GM23338 (cell line): ENCODE measurements around the gene PBX3. TPM values are rescaled to one million over a fixed set of nuclear protein-coding genes. Genes with fewer than 3 reads are reported as not detected.

Experiments
- ATAC-seq: fragments of 200-7000 bp; cut with Tn5 transposase; 3 replicates; pipeline ENCODE4 v1.9.1; 2020
- DNase-seq: peaks from one replicate; pipeline ENCODE4 v3.0.0-alpha.2; 2015; ENCODE audit warnings: low spot score
- H2AFZ ChIP-seq: fragments of 200-600 bp; sonication (generic); 2 replicates; pipeline ENCODE4 v1.8.0; 2016; ENCODE audit warnings: antibody characterized with exemption, mild to moderate bottlenecking, moderate library complexity
- H3F3A ChIP-seq: fragments of 200-600 bp; sonication (generic); replicated peaks from 2 replicates; pipeline ENCODE4 v1.8.0; 2017; ENCODE audit warnings: antibody characterized with exemption, mixed run types, low read depth
- H3K27ac ChIP-seq: fragments of 200-600 bp; sonication (generic); 2 replicates; pipeline ENCODE4 v1.6.1; 2016; ENCODE audit warnings: low read depth
- H3K27me3 ChIP-seq: fragments of 200-600 bp; sonication (generic); 2 replicates; pipeline ENCODE4 v1.8.0; 2016; ENCODE audit warnings: mild to moderate bottlenecking, mixed run types, moderate library complexity; ENCODE audit not compliant: insufficient read depth
- H3K36me3 ChIP-seq: fragments of 200-600 bp; sonication (generic); 2 replicates; pipeline ENCODE4 v1.8.0; 2016; ENCODE audit warnings: mild to moderate bottlenecking; ENCODE audit not compliant: insufficient read depth
- H3K4me1 ChIP-seq: fragments of 200-600 bp; sonication (generic); 2 replicates; pipeline ENCODE4 v1.8.0; 2016; ENCODE audit warnings: mild to moderate bottlenecking, moderate library complexity; ENCODE audit not compliant: insufficient read depth
- H3K4me2 ChIP-seq: fragments of 200-600 bp; sonication (generic); 2 replicates; pipeline ENCODE4 v1.7.1; 2017; ENCODE audit warnings: mixed run types
- H3K4me3 ChIP-seq: fragments of 200-600 bp; sonication (generic); 2 replicates; pipeline ENCODE4 v1.6.1; 2016; ENCODE audit warnings: mixed run types
- H3K79me2 ChIP-seq: fragments of 200-600 bp; sonication (generic); replicated peaks from 2 replicates; pipeline ENCODE4 v1.8.0; 2017; ENCODE audit warnings: mild to moderate bottlenecking; ENCODE audit not compliant: insufficient read depth
- H3K9me2 ChIP-seq: fragments of 200-600 bp; sonication (generic); 2 replicates; pipeline ENCODE4 v1.8.0; 2017; ENCODE audit not compliant: insufficient read depth
- H4K20me1 ChIP-seq: fragments of 200-600 bp; sonication (generic); replicated peaks from 2 replicates; pipeline ENCODE4 v1.8.0; 2017; ENCODE audit warnings: mild to moderate bottlenecking; ENCODE audit not compliant: insufficient read depth
- H3K27ac Mint-ChIP-seq: 2 replicates; pipeline ENCODE4 v1.8.0; 2020; ENCODE audit warnings: inconsistent platforms, mild to moderate bottlenecking, moderate library complexity, mixed read lengths
- H3K27me3 Mint-ChIP-seq: 3 replicates; pipeline ENCODE4 v1.8.0; 2022; ENCODE audit warnings: low read depth, mild to moderate bottlenecking, moderate library complexity, mixed read lengths, inconsistent platforms; ENCODE audit not compliant: insufficient read depth, poor library complexity
- H3K36me3 Mint-ChIP-seq: 3 replicates; pipeline ENCODE4 v1.8.0; 2021; ENCODE audit warnings: low read depth, mild to moderate bottlenecking, inconsistent platforms, moderate library complexity, mixed read lengths
- H3K4me1 Mint-ChIP-seq: 3 replicates; pipeline ENCODE4 v1.8.0; 2020; ENCODE audit warnings: mild to moderate bottlenecking, inconsistent platforms, mixed read lengths
- H3K4me3 Mint-ChIP-seq: 3 replicates; pipeline ENCODE4 v1.8.0; 2021; ENCODE audit warnings: moderate library complexity, mild to moderate bottlenecking, inconsistent platforms, mixed read lengths
- H3K9me3 Mint-ChIP-seq: 3 replicates; pipeline ENCODE4 v1.8.0; 2020; ENCODE audit warnings: moderate library complexity, mild to moderate bottlenecking, inconsistent platforms, mixed read lengths
- CREB1 ChIP-seq: fragments of 250-450 bp; sonication (Bioruptor Pico); IDR thresholded peaks from 2 replicates; pipeline ENCODE4 v1.5.0; 2020; ENCODE audit warnings: low read depth, mild to moderate bottlenecking, moderate library complexity
- CTCF ChIP-seq, 2 experiments: fragments of 200-600 bp in 1 of 2; sonication (generic) in 1 of 2; conservative IDR thresholded peaks; 2 replicates each; pipeline versions ENCODE4 v1.5.1 to v1.6.1; 2016 to 2017; ENCODE audit warnings: antibody characterized with exemption in 2 of 2, low read depth in 2 of 2, mild to moderate bottlenecking in 2 of 2, moderate library complexity in 1 of 2
- ETS1 ChIP-seq: IDR thresholded peaks from 2 replicates; pipeline ENCODE4 v1.6.1; 2016; ENCODE audit warnings: antibody characterized with exemption
- EZH2 ChIP-seq: fragments of 200-600 bp; sonication (generic); IDR thresholded peaks from one replicate; pipeline ENCODE4 v1.8.0; 2017; ENCODE audit warnings: antibody characterized with exemption, mild to moderate bottlenecking, low read depth; ENCODE audit not compliant: unreplicated experiment
- EZH2phosphoT487 ChIP-seq: fragments of 200-600 bp; sonication (generic); IDR thresholded peaks from one replicate; pipeline ENCODE4 v1.8.1; 2018; ENCODE audit warnings: antibody characterized with exemption; ENCODE audit not compliant: unreplicated experiment
- NANOG ChIP-seq: IDR thresholded peaks from 2 replicates; pipeline ENCODE4 v1.6.1; 2016; ENCODE audit warnings: antibody characterized with exemption, borderline replicate concordance
- REST ChIP-seq: IDR thresholded peaks from one replicate; pipeline ENCODE4 v1.6.1; 2018; ENCODE audit warnings: antibody characterized with exemption; ENCODE audit not compliant: unreplicated experiment
- STAT1 ChIP-seq: IDR thresholded peaks from one replicate; pipeline ENCODE4 v1.6.1; 2016; ENCODE audit warnings: antibody characterized with exemption; ENCODE audit not compliant: unreplicated experiment
- ZNF331 ChIP-seq: fragments of 250-450 bp; sonication (Bioruptor Pico); IDR thresholded peaks from 2 replicates; pipeline ENCODE4 v1.5.0; 2020; ENCODE audit warnings: low read depth, mild to moderate bottlenecking, moderate library complexity
- ZNF462 ChIP-seq: fragments of 250-450 bp; sonication (Bioruptor Pico); IDR thresholded peaks from 2 replicates; pipeline ENCODE4 v1.5.0; 2020; ENCODE audit warnings: mild to moderate bottlenecking, moderate library complexity
- polyA plus RNA-seq: library from polyadenylated mRNA; unstranded; fragments of >200 nt; fragmentation: Nextera tagmentation; extraction: Ambion mirVana; gene quantifications from 2 replicates; pipeline ENCODE4 v1.2.1, GENCODE V29; 2016
- total RNA-seq: library from RNA; depleted of rRNA; stranded (reverse); fragments of >200 nt; shearing (Covaris generic); gene quantifications from 2 replicates; pipeline ENCODE4 v1.2.3, GENCODE V29; 2014

PBX3 gene
- total and polyA plus RNA-seq, 2 experiments from 2014 or later, result 28.9 to 50.5 TPM

- Histone ChIP-seq H3K36me3 (no peaks in the 10 kb centered on the region), H3K27me3 (no peaks in the 10 kb centered on the region), H3F3A (no peaks in the 10 kb centered on the region), H3K4me3 (no peak overlapping the region), H3K79me2 (no peaks in the 10 kb centered on the region), H3K27ac (no peak overlapping the region), H3K4me2 (no peak overlapping the region), H3K9me2 (no peaks in the 10 kb centered on the region), H4K20me1 (no peaks in the 10 kb centered on the region), H3K4me1 (no peaks in the 10 kb centered on the region), H2AFZ (no peak overlapping the region)
- Mint-ChIP-seq H3K27me3 (peaks cover 4% of the 10 kb centered on the region), H3K36me3 (no peaks in the 10 kb centered on the region), H3K4me1 (peaks cover 4% of the 10 kb centered on the region; the same call in 1 of the 3 replicates), H3K4me3 (no peak overlapping the region), H3K9me3 (no peaks in the 10 kb centered on the region), H3K27ac (no peak overlapping the region)
- no peak for ATAC-seq
- no peak for TF ChIP-seq NANOG
- no peak for TF ChIP-seq ZNF462 (CRISPR knock-in tag)
- TF ChIP-seq EZH2, result no peak
- TF ChIP-seq REST, result no peak
- no peak for TF ChIP-seq STAT1
- no peak for TF ChIP-seq CTCF (conservative IDR thresholded peaks at IDR 0.05; ENCODE audit: low read depth in 2 of 2)
- TF ChIP-seq CREB1 (CRISPR knock-in tag), result no peak
- TF ChIP-seq EZH2phosphoT487, result no peak
- TF ChIP-seq ZNF331 (CRISPR knock-in tag), result no peak
- TF ChIP-seq ETS1, result no peak
- DNase-seq, result no peak
These were observed 253.8 kb downstream of the PBX3 start for GRCh38 chr9:126000731-126001580.
